HCT116 (cell line): ENCODE measurements around the gene LIPI.

Experiments
- ELF1 ChIP-seq: IDR thresholded peaks from 2 replicates; pipeline ENCODE4 v1.6.1; 2012; ENCODE audit warnings: low read depth, borderline replicate concordance
- EZH2phosphoT487 ChIP-seq: fragments of 200-600 bp; IDR thresholded peaks from 2 replicates; pipeline ENCODE4 v1.6.1; 2018; ENCODE audit warnings: antibody characterized with exemption, borderline replicate concordance
- JUND ChIP-seq: IDR thresholded peaks from 2 replicates; pipeline ENCODE4 v1.6.1; 2012
- POLR2A ChIP-seq: IDR thresholded peaks from 2 replicates; pipeline ENCODE4 v1.7.0; 2011; ENCODE audit warnings: borderline replicate concordance; ENCODE audit not compliant: insufficient read depth, insufficient read length; ENCODE audit errors: extremely low read depth
- RAD21 ChIP-seq: IDR thresholded peaks from 2 replicates; pipeline ENCODE4 v1.6.1; 2012; ENCODE audit warnings: low read depth, mild to moderate bottlenecking
- SIN3A ChIP-seq: IDR thresholded peaks from 2 replicates; pipeline ENCODE4 v1.6.1; 2012; ENCODE audit warnings: low read depth
- TF ChIP-seq, protein P1 (sequence below), 3 experiments: fragments of 200-600 bp in 1 of 3; sonication (generic) in 1 of 3; IDR thresholded peaks in 2 of 3; conservative IDR thresholded peaks in 1 of 3; 2 replicates each; pipeline ENCODE4 v1.5.1; 2012 to 2017; ENCODE audit warnings: low read depth in 2 of 3, low read length in 2 of 3, antibody characterized with exemption in 1 of 3, borderline replicate concordance in 1 of 3, control low read depth in 1 of 3, mild to moderate bottlenecking in 1 of 3, mixed read lengths in 1 of 3, mixed run types in 1 of 3, moderate library complexity in 1 of 3; ENCODE audit not compliant: insufficient read depth in 1 of 3

DNA sequence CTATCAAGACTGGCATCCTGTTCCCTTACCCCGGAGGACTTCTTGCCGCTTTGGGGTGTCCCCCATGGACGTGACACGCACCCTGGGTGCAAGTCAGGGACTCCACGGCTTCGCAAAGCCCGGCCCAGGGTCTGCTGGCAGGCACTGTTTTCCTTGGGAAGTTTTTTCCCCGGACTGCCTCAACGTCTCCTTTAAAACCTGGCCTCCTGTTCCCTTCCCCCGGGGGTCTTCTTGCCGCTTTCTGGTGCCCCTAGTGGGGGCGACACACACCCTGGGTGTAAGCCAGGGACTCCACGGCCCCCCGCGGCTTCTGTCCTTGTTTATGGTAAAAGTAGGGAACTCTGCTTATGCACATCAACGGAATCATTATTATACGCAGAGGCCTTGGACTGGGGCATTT lies 136.6 kb downstream of the LIPI start:
- TF ChIP-seq, protein P1, sequence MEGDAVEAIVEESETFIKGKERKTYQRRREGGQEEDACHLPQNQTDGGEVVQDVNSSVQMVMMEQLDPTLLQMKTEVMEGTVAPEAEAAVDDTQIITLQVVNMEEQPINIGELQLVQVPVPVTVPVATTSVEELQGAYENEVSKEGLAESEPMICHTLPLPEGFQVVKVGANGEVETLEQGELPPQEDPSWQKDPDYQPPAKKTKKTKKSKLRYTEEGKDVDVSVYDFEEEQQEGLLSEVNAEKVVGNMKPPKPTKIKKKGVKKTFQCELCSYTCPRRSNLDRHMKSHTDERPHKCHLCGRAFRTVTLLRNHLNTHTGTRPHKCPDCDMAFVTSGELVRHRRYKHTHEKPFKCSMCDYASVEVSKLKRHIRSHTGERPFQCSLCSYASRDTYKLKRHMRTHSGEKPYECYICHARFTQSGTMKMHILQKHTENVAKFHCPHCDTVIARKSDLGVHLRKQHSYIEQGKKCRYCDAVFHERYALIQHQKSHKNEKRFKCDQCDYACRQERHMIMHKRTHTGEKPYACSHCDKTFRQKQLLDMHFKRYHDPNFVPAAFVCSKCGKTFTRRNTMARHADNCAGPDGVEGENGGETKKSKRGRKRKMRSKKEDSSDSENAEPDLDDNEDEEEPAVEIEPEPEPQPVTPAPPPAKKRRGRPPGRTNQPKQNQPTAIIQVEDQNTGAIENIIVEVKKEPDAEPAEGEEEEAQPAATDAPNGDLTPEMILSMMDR (IDR thresholded peaks at IDR 0.05 in 2 of 3, conservative IDR thresholded peaks at IDR 0.05 in 1 of 3; ENCODE audit: borderline replicate concordance in 1 of 3, insufficient read depth in 1 of 3, low read depth in 2 of 3, low read length in 2 of 3), result no peak
- TF ChIP-seq JUND, result no peak
- TF ChIP-seq RAD21, result no peak
- no peak for TF ChIP-seq POLR2A
- no peak for TF ChIP-seq ELF1
- no peak for TF ChIP-seq EZH2phosphoT487
- no peak for TF ChIP-seq SIN3A
